Right renal pelvis (tissue), 4 donors: ENCODE data around the gene KCNE2. TPM values are rescaled to one million over a fixed set of nuclear protein-coding genes. Genes with fewer than 3 reads are reported as not detected.
"Not testable (repeated sequence)": the region's sequence is repeated elsewhere in the genome, so short reads cannot be mapped to it uniquely, and the experiment has no call there.

Experiments used
- DNase-seq, 4 donors: peaks; one replicate each; pipeline ENCODE4 v3.0.0-alpha.2; 2013; ENCODE audit warnings: low read depth in 4 of 4, low spot score in 3 of 4, missing footprints in 1 of 4
- polyA plus RNA-seq, 4 donors: library from polyadenylated mRNA; unstranded; fragments of 120-200 nt; gene quantifications; one replicate each; pipeline ENCODE4 v1.2.1, GENCODE V29; 2013; ENCODE audit not compliant: insufficient read length in 4 of 4

Gene KCNE2
- polyA plus RNA-seq, 4 donors = 0.93 to 1.6 (median 1.3) TPM

DNA sequence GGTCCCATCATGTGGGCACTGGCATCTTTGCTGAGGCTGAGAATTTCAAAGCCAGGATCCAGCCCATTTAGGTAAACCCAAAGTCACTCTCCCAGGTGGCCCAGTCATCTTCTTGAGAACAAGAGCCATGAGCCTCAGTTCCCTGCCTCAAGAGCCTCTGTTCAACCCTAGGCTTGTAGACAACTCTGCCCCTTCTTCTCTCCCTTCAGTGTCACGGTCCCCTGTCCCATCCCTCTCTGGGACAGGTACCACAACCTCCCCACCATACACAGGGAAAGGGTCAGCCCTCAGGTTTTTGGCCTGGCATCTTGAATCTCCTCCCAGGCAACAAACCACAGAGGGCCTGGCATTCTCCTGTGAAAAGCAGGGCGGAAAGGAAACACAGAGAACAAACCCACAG lies 41.9 kb downstream of the KCNE2 start:
- not testable (repeated sequence) for DNase-seq

DNA sequence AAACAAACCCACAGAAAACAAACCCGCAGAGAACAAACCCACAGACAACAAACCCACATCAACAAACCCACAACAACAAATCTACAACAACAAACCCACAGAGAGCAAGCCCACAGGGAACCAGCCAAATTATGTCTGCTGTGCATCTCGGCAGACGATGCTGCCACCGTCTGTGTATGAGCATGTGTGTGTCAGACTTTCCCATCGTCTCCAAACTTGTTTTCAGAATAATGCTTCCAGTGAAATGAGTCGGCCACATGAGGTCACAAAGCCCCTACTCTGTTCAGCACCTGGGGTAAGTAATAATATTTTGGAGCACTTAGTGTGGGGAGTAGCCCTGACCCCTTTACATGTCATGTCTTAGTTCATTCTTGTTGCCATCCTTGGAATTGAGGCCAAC lies 42.3 kb downstream of the KCNE2 start:
- DNase-seq = not testable (repeated sequence)

- not testable (repeated sequence) for DNase-seq
Observed at GRCh38 chr21:34406676-34407075, 42.9 kb downstream of the KCNE2 start.

DNA sequence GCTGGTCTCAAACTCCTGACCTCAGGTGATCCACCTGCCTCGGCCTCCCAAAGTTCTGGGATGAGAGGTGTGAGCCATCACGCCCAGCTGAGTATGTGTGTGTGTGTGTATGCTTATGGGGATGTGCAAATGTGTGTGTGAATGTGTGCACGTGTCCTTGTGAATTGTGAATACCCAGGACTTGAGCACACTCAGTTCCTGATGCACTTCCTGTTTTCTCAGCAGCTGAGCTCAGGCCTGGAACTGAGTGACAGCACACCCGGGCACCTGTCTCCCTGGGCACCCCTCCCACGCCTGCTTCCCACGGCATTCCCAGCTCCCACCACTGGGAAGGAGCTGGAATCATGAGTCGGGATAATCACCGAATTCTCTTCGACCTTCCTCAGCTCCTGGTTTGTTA lies 43.5 kb downstream of the KCNE2 start:
- not testable (repeated sequence) for DNase-seq

- not testable (repeated sequence) for DNase-seq
Observed at GRCh38 chr21:34417448-34418077, 53.8 kb downstream of the KCNE2 start.

Other genes with a start within 250 kb of the KCNE2 start
- gene SMIM11, start 11.5 kb downstream of the KCNE2 start, polyA plus RNA-seq = 10 to 100 TPM in 1 of 4 donors, 1 to 10 TPM in 3; 4.8 to 12.5 (median 6.3) TPM
- gene SMIM34, start 59.9 kb downstream of the KCNE2 start, polyA plus RNA-seq = under 1 TPM; 0.22 to 0.46 (median 0.31) TPM
- gene KCNE1, start 148.2 kb downstream of the KCNE2 start, polyA plus RNA-seq = 1 to 10 TPM in 1 of 4 donors, under 1 TPM in 3; 0.51 to 1.1 (median 0.76) TPM